Measurements from ENCODE around the gene VPS11. TPM values are rescaled to one million over a fixed set of nuclear protein-coding genes. Genes with fewer than 3 reads are reported as not detected.

The VPS11 gene
- polyA plus RNA-seq, 1 donor from 2014 or later: 24.8 TPM

GRCh38 chr11:119042927-119043326 is 24.7 kb upstream of the VPS11 start:
- H3K9ac ChIP-seq (ENCODE audit: low read length): no peak overlapping the region
- no peak overlapping the region for H3K4me3 ChIP-seq (ENCODE audit: low read length)
- no peak overlapping the region for H2AFZ ChIP-seq (ENCODE audit: low read depth, low read length)
- TF ChIP-seq EZH2 (IDR thresholded peaks at IDR 0.05; ENCODE audit: borderline replicate concordance, insufficient read depth, low read length, poor library complexity, severe bottlenecking): no peak
- no peak for TF ChIP-seq POLR2AphosphoS5 (IDR thresholded peaks at IDR 0.05)
- no peak for TF ChIP-seq EP300 (conservative IDR thresholded peaks at IDR 0.05; ENCODE audit: poor library complexity, severe bottlenecking)
- no peak for TF ChIP-seq CTCF (IDR thresholded peaks at IDR 0.05; ENCODE audit: poor library complexity, severe bottlenecking)
- no peak for TF ChIP-seq RAD21 (conservative IDR thresholded peaks at IDR 0.05)
- TF ChIP-seq SMC3 (conservative IDR thresholded peaks at IDR 0.05; ENCODE audit: poor library complexity): no peak
- TF ChIP-seq TAF1 (IDR thresholded peaks at IDR 0.05; ENCODE audit: low read depth): no peak
- no peak for TF ChIP-seq MXI1 (conservative IDR thresholded peaks at IDR 0.05; ENCODE audit: poor library complexity, severe bottlenecking)
- no peak for TF ChIP-seq REST (IDR thresholded peaks at IDR 0.05; ENCODE audit: borderline replicate concordance)
- H4K20me1 ChIP-seq (ENCODE audit: insufficient read depth): no peaks in the 10 kb centered on the region
- no peaks in the 10 kb centered on the region for H3K79me2 ChIP-seq (replicated peaks; ENCODE audit: insufficient read depth, low read length)
- H3K9me2 ChIP-seq (ENCODE audit: insufficient read depth, low read length): no peaks in the 10 kb centered on the region
- H3K4me2 ChIP-seq (ENCODE audit: low read length): no peak overlapping the region
- H3K27me3 ChIP-seq (ENCODE audit: insufficient read depth, low read depth, low read length): no peaks in the 10 kb centered on the region
- no peaks in the 10 kb centered on the region for H3K9me3 ChIP-seq (ENCODE audit: low read length)
- no peak overlapping the region for H3K27ac ChIP-seq (ENCODE audit: low read length)
- no peaks in the 10 kb centered on the region for H3K36me3 ChIP-seq (ENCODE audit: insufficient read depth, low read length)
- no peaks in the 10 kb centered on the region for H3F3A ChIP-seq (ENCODE audit: insufficient read depth, low read length, poor library complexity, severe bottlenecking)

- peaks cover 5% of the 10 kb centered on the region for H3K36me3 ChIP-seq (ENCODE audit: insufficient read depth, low read length)
- no peak overlapping the region for H3K4me3 ChIP-seq (ENCODE audit: low read length)
- H3K27ac ChIP-seq (ENCODE audit: low read length): no peak overlapping the region
- H3K9me3 ChIP-seq (ENCODE audit: low read length): no peaks in the 10 kb centered on the region
- H3K9me2 ChIP-seq (ENCODE audit: insufficient read depth, low read length): no peaks in the 10 kb centered on the region
- H2AFZ ChIP-seq (ENCODE audit: low read depth, low read length): no peak overlapping the region
- no peak overlapping the region for H3K9ac ChIP-seq (ENCODE audit: low read length)
- H4K20me1 ChIP-seq (ENCODE audit: insufficient read depth): no peaks in the 10 kb centered on the region
- H3F3A ChIP-seq (ENCODE audit: insufficient read depth, low read length, poor library complexity, severe bottlenecking): no peaks in the 10 kb centered on the region
- no peak overlapping the region for H3K4me2 ChIP-seq (ENCODE audit: low read length)
- H3K27me3 ChIP-seq (ENCODE audit: insufficient read depth, low read depth, low read length): no peaks in the 10 kb centered on the region
- no peaks in the 10 kb centered on the region for H3K79me2 ChIP-seq (replicated peaks; ENCODE audit: insufficient read depth, low read length)
- no peak for TF ChIP-seq EP300 (conservative IDR thresholded peaks at IDR 0.05; ENCODE audit: poor library complexity, severe bottlenecking)
- no peak for TF ChIP-seq CTCF (IDR thresholded peaks at IDR 0.05; ENCODE audit: poor library complexity, severe bottlenecking)
- no peak for TF ChIP-seq RAD21 (conservative IDR thresholded peaks at IDR 0.05)
- no peak for TF ChIP-seq MXI1 (conservative IDR thresholded peaks at IDR 0.05; ENCODE audit: poor library complexity, severe bottlenecking)
- no peak for TF ChIP-seq SMC3 (conservative IDR thresholded peaks at IDR 0.05; ENCODE audit: poor library complexity)
- no peak for TF ChIP-seq REST (IDR thresholded peaks at IDR 0.05; ENCODE audit: borderline replicate concordance)
- no peak for TF ChIP-seq EZH2 (IDR thresholded peaks at IDR 0.05; ENCODE audit: borderline replicate concordance, insufficient read depth, low read length, poor library complexity, severe bottlenecking)
- TF ChIP-seq POLR2AphosphoS5 (IDR thresholded peaks at IDR 0.05): no peak
- TF ChIP-seq TAF1 (IDR thresholded peaks at IDR 0.05; ENCODE audit: low read depth): no peak
Observed at GRCh38 chr11:119044708-119045107, 22.9 kb upstream of the VPS11 start.

All from neural cell (in vitro differentiated cells).